Measurements from ENCODE around the gene KIF23.

KIF23 gene

GRCh38 chr15:69468241-69469121, 54.3 kb downstream of the KIF23 start:
- peak; percentile 95 for DNase-seq

DNA sequence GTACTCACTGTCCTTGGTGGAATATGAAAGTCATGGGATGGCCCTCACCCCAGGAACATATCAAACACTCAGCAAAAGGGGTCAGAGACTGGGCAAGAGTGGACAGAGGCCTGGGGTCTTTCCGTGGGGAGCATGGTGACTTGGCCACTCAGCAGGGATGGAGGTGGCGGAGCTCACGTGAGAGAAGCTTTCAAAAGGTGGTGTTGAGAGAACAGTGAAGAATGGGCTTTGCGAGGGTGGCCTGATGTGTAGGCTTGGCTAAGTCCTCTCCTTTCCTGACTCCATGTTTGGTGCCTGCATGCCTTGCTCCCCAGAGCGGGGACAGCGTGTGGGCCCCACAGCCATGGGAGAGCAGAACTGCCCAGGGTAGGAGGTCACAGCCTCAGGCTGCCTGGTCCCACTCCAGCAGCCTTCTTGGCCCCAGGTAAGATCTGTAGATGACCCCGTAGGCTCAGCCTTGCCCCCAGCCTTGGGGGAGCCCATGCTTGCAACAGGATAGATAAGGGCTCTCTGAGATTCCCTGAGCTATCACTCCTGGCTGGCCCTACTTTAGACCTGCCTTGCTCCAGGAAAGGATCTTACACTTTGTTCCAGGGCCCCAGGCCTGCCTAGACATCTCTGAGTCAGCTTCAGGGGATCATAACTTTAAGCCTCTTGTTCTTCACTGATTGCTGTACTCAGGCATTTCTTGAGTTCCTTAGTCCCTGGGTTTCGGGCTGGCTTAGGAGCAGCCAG, 55.5 kb downstream of the KIF23 start:
- no peak for DNase-seq

GRCh38 chr15:69472046-69472445, 57.9 kb downstream of the KIF23 start:
- no peak for DNase-seq

DNA sequence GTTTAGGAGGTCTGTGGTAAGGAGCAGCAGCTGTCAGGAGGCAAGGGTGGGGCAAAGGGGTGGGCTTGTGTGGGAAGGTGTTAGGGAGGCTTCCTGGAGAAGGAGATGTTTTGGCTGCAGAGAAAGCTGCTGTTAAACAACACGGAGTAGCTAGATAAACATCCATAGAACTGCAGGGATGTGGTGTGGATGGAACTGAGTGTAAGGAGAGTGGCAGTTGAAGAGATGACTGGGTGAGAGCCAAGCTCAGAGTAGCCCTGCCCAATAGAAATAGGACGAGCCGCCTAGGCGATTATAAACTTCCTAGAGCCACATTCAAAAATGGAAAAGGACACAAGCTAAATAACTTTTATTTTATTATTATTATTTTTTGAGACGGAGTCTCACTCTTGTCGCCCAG, 58.4 kb downstream of the KIF23 start:
- no peak for DNase-seq

- no peak for DNase-seq
These were observed 60.1 kb downstream of the KIF23 start for GRCh38 chr15:69474291-69474690.

DNA sequence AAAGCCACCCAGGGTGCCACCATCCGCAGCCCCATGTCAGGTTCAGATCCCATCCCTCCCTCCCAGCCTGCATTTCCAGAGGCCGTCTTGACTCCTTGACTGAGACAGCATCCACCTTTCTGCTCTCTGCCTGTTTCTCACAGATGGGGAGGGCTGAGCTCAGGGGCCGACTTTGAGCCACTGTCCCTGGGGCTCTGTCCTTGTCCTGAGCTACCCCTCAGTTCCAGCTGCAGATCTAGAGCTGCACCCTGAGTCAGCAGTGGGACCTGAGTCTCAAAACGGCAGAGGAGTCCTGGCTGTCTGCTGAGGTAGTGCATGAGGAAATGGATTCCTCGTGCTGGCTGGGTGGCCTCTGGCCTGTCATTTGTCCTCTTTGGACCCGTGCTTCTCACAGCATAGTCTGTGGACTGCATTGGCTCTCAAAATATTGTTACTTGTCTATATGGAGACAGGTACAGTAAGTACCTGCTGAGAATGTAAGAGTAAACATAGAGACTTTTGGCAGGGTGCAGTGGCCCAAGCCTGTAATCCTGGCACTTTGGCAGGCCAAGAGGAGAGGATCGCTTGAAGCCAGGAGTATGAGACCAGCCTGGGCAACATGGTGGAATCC, 60.8 kb downstream of the KIF23 start:
- DNase-seq: no peak

- DNase-seq: peak; percentile 64
These were observed 61.7 kb downstream of the KIF23 start for GRCh38 chr15:69475769-69476358.

DNA sequence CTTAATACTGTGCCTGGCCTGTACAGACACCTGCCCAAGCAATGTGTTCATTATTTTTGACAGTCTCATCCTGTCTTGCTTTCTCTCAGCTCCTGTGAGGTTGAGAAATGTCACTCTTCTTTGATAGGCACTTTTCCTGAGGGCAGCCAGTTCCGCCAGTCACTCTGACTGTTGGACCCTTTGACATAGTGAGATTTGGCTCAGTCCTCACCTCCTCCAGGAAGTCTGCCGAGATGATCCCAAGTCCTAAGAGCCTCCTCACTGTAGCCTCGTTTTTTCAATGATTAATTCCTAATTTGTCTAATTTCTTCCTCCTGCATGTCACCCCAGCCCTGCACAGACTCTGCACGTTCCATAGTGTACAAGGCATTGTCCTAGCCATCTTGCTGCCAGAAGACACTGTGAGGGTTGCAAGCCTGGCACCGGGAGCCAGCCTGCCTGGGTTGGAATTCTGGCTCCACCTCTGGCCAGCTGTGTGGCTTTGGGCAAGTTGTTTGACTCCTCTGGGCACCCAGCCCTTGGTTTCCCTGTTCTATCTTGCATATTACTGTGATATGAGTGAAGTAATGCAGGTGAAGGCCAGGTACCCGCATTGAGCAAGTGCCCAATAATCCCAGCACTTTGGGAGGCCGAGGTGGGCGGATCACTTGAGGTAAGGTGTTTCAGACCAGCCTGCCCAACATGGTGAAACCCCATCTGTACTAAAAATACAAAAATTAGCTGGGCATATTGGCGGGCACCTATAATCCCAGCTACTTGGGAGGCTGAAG, 62.7 kb downstream of the KIF23 start:
- no peak for DNase-seq

GRCh38 chr15:69478259-69478781, 64.2 kb downstream of the KIF23 start:
- DNase-seq: peak; percentile 81

GRCh38 chr15:69479081-69479480, 64.9 kb downstream of the KIF23 start:
- no peak for DNase-seq

GRCh38 chr15:69479971-69480370, 65.8 kb downstream of the KIF23 start:
- no peak for DNase-seq

GRCh38 chr15:69480932-69481331, 66.8 kb downstream of the KIF23 start:
- no peak for DNase-seq

DNA sequence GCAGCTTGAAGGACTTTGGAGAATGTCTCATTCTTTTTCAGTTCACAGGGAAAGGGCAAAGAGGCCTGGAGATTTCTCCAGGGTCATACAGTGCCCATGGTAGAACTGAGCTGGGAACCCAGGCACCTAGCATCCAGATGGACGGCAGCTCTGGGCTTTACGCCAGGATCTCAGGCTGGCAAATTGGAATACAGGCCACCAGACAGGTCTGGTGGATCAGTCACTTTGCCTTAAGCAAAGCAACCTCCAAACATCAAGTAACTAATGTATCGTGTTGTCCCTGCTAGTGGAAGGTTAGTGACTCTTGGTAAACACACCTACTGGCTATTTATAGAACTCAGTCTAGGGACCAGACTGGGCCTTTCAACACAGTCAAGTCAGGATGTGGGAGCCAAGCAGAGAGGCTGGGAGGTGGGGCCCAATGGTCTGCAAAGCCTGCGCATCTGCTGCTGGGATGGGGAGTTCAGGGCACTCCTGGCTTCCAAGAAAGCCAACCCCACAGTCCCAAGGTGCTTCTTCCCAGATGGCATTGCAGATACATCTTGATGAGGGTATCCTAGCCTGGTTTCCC, 68.6 kb downstream of the KIF23 start:
- DNase-seq: no peak

DNA sequence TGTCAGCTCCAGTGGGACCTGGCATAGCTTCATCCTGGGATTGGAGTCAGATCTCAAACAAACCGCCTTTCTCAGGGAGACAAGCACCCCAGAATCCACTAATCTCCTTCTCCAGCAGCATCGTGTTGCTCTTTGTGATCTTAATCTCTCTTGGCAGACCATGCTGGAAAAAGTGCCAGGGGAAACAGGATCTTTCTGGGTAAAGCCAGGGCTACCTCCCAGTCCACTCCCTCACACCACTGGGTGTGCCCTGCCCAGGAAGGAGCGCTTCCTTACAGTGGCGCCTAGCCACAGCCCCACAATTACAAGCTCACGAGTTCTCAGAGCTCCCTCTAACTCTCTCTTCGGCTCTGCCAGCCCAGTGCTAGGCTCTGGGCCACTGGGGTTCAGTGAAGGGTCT, 70.7 kb downstream of the KIF23 start:
- DNase-seq: no peak

DNA sequence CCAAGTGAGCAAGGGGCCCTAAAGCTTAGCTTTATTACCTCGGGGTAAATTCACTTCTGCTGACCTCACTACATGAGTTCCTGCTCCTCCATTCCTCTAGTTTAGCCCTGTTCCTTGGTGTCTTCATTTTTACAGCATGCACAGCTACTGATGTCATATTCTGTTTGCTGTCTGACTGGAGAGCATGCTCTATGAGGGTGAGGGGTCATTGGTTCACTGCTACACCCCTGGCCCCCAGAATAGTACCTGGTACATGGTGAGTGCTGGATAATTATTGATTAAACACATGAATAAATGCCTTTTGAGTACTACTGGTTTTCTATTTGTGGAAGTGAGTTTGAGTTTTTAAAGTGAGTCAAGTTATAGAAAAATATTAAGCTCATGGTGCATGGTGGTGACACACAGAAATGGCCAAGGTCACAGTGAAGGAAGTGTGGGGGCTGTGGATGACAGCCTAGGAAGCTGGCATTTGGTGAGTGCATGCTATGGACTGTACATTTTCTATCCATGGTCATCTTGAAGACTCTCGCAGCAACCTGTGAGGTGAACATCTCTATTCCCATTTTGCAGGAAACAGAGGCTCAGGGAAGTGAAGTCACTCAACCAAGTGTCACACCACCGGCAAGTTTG, 72.4 kb downstream of the KIF23 start:
- DNase-seq: no peak

- no peak for DNase-seq
These were observed 75.0 kb downstream of the KIF23 start for GRCh38 chr15:69489073-69489571.

GRCh38 chr15:69490356-69491037, 76.3 kb downstream of the KIF23 start:
- DNase-seq: no peak

DNA sequence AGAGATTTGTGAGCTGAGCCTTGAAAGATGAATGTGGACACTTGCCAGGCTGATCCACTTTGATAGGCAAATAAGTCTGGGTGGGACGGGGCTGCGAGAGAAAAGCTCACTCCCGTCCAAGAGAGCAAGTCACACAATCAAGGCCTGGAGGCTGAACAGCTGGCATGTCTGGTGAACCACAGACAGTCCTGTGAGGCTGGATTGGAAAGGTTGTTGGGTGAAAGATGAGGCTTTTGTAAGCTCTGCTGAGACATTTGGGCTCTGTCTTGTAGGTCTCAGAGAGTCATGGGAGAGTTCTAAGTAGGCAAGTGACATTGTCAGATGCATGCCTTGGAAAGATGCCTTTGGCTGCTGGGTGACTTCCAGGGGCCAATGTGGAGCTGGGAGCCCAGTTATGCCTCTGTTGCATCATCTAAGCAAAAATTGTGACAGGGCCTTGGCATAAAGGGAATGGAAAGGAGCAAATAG, 76.9 kb downstream of the KIF23 start:
- no peak for DNase-seq

DNA sequence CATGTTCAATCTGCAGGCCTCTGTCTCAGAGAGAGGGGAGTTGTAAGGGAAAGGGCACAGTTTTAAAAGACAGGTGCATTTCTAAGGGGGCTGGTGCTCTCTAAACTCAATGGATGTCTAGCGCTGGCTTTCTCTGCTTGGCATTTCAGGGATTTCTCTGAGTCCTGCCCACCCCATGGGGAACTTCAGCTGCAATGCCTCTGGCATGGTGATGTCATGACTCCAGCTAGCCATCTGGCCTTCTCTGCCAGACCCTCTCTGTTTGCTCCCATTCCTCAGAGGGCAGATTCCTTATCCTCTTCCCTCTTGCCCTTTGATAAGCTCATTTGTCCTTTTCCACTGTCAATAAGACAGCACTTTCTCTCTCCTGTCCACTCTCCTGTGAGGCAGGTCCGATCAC, 79.3 kb downstream of the KIF23 start:
- no peak for DNase-seq

- DNase-seq: peak; percentile 57
These were observed 81.9 kb downstream of the KIF23 start for GRCh38 chr15:69496001-69496400.

DNA sequence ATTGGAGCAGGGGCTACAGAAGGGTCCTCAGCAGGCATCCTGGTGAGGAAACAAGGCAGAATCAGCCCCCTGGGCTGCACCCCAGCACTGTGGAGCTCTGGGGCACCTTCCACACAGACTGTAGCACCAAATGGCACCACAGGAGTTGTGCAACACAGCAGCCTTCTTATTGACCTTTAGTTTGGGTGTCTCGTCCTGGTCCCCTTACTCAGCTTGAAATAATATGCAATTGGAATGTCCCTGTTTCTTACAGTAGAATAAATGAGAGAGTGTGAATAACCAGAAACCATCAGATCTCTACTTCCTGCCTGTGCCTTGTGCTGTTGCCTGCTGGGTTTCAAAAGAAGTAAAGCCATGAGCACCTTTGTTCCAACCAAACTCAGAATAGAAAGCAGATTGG, 82.9 kb downstream of the KIF23 start:
- DNase-seq: no peak

Measured in COR-L47 (cell line).